Measurements from ENCODE around the gene CUL4B. TPM values are rescaled to one million over a fixed set of nuclear protein-coding genes. Genes with fewer than 3 reads are reported as not detected.

Gene CUL4B
- total RNA-seq, 4 donors from 2014 or later: 42.2 to 60.2 (median 52.3) TPM

DNA sequence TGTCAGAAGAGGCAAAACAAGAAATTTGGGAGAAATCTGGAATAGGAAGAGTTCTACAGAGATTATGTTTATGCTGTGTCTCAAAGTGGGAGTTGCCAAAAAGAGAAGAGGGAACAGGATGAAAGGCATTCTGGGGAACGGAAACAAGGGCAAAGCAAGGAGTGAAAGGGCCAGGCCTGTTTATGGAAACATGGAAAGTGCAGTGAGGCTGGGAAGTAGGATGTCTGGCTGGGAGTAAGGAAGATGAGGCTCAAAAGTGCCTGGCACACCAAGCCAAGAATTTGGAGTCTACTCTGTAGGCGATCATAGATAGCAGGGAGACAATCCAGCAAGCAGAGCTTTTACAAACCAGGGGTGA lies 1.8 kb upstream of the CUL4B start:
- Histone ChIP-seq H3K4me1 (peaks cover 0 to 28% (median 0%) of the 10 kb centered on the region in 3 donors), H3K27me3 (no peaks in the 10 kb centered on the region), H3K9me3 (no peaks in the 10 kb centered on the region), H3K4me3 (peak overlapping the region in 1 of 2 donors; percentile 68), H3K27ac (peak overlapping the region; percentile 90 to 97 (median 96)), H3K36me3 (no peaks in the 10 kb centered on the region)
- no peak for ATAC-seq
- 0 to 79% methylated on average over 1 to 2 of the region's 2 CpGs for WGBS, 2 donors (ENCODE audit: low coverage in 1 of 2)
- TF ChIP-seq POLR2AphosphoS5 (IDR thresholded peaks at IDR 0.05): no peak
- TF ChIP-seq POLR2A (IDR thresholded peaks at IDR 0.05): no peak
- no peak for TF ChIP-seq EP300 (IDR thresholded peaks at IDR 0.05)
- TF ChIP-seq, protein P1, sequence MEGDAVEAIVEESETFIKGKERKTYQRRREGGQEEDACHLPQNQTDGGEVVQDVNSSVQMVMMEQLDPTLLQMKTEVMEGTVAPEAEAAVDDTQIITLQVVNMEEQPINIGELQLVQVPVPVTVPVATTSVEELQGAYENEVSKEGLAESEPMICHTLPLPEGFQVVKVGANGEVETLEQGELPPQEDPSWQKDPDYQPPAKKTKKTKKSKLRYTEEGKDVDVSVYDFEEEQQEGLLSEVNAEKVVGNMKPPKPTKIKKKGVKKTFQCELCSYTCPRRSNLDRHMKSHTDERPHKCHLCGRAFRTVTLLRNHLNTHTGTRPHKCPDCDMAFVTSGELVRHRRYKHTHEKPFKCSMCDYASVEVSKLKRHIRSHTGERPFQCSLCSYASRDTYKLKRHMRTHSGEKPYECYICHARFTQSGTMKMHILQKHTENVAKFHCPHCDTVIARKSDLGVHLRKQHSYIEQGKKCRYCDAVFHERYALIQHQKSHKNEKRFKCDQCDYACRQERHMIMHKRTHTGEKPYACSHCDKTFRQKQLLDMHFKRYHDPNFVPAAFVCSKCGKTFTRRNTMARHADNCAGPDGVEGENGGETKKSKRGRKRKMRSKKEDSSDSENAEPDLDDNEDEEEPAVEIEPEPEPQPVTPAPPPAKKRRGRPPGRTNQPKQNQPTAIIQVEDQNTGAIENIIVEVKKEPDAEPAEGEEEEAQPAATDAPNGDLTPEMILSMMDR (IDR thresholded peaks at IDR 0.05): no peak

DNA sequence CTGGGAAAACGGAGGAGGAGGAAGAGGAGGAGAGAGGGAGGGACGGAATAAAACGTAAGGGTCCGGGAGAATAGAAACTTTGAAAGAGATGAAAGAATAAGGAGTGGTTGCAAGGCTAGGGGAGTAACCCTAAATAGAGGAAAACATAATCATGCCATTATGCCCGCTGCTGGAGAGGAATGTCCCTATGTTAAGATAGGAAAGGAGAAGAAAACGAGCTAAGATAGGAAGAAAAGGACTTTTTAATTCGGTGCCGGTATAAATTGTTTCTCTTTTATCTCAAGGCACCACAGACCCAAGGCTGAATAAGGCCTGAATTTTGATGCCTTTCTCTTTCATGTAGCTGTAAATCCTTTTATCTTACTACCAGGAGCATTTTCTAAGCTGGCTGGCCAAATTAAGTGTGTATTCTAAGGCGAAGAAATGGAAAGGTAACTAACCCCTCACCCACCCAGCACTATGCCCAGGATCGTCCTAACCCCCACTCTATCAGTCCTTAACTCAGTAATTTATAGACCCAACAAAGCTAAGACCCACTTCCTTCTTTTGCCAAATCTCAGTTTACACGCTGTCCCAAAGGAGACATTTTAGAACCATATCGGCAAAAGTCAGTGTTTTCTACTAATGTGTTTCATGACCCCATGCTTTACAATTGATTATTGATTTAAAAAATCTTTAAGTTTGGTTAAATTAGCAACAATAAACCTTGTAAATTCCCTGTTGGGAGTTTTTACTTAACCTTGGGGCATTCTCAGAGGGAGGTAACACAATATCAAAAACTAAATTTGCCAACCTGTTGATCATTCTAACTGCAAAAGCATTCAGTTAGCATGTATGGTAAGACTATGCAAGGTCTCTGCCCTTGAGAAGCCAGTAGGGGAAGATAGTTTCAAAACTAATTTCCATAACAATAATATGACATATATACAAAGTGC lies 1.1 kb upstream of the CUL4B start:
- no peaks in the 10 kb centered on the region for H3K36me3 ChIP-seq
- H3K4me1 ChIP-seq: peaks cover 0 to 34% (median 0%) of the 10 kb centered on the region in 3 donors
- TF ChIP-seq POLR2AphosphoS5 (IDR thresholded peaks at IDR 0.05): peak; percentile 5
- TF ChIP-seq POLR2A (IDR thresholded peaks at IDR 0.05): no peak
- no peaks in the 10 kb centered on the region for H3K27me3 ChIP-seq
- 1 to 47% methylated on average over 10 to 12 of the region's 12 CpGs for WGBS, 2 donors (ENCODE audit: low coverage in 1 of 2)
- ATAC-seq: no peak
- no peaks in the 10 kb centered on the region for H3K9me3 ChIP-seq
- H3K4me3 ChIP-seq: peak overlapping the region; percentile 51 to 68
- H3K27ac ChIP-seq: peak overlapping the region; percentile 90 to 97 (median 96)

DNA sequence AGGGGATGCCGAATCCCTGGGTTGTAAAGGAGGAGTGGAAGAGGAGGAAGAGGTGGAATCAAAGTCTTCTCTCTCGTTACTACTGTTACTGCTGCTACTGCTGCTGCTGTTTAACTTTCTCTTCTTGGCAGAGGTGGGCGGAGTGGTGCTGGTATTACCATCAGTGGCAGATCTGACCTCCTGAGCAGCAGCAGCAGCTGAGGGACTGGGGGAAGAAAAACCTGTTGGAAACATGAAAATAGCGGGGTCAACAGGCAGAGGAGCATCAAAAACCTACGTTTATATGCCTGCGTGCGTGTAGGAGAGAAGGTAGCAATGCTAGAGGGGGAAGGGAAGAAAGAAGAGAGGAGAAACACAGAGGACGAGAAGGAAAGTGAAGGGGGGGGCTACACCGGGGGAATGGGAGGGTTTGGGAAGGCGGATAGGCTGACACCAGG lies 339 bp downstream of the CUL4B start:
- 0 to 21% methylated on average over 3 to 6 of the region's 10 CpGs for WGBS, 2 donors (ENCODE audit: low coverage in 1 of 2)
- Histone ChIP-seq H3K36me3 (peaks cover 0 to 5% of the 10 kb centered on the region in 2 donors), H3K9me3 (no peaks in the 10 kb centered on the region), H3K27ac (peak overlapping the region; percentile 90 to 97 (median 96)), H3K4me3 (peak overlapping the region; percentile 51 to 68), H3K4me1 (peaks cover 0 to 34% (median 0%) of the 10 kb centered on the region in 3 donors), H3K27me3 (no peaks in the 10 kb centered on the region)
- no peak for TF ChIP-seq POLR2AphosphoS5 (IDR thresholded peaks at IDR 0.05)
- TF ChIP-seq POLR2A (IDR thresholded peaks at IDR 0.05): no peak
- TF ChIP-seq, protein P1 (IDR thresholded peaks at IDR 0.05): no peak
- ATAC-seq: no peak

DNA sequence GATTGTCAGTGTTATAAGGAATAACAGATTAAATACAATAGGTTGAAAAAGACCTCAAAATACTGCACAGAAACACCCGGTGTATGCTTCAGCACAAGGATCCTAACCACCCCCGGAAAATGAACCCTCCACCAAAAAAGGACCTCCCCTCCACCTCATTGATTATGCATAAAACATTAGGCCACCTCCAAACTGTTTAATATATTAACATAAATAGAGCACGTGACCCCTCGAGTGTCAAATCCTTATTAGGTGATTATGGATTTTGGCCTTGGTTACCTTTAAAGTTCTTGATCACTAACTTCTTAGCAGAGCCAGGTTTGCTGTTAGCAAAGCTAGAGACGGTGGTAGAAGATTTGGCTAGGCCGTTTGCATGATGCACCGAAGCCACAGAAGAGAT lies 958 bp downstream of the CUL4B start:
- H3K27me3 ChIP-seq: no peaks in the 10 kb centered on the region
- peaks cover 0 to 5% of the 10 kb centered on the region in 2 donors for H3K36me3 ChIP-seq
- no peak for ATAC-seq
- H3K27ac ChIP-seq: peak overlapping the region; percentile 90 to 97 (median 96)
- WGBS, 2 donors (ENCODE audit: low coverage in 1 of 2): 0 to 37% methylated on average over 4 of the region's 7 CpGs
- H3K9me3 ChIP-seq: no peaks in the 10 kb centered on the region
- peak overlapping the region; percentile 51 to 68 for H3K4me3 ChIP-seq
- peaks cover 0 to 39% (median 0%) of the 10 kb centered on the region in 3 donors for H3K4me1 ChIP-seq
- TF ChIP-seq EP300 (IDR thresholded peaks at IDR 0.05) (no peak), POLR2AphosphoS5 (IDR thresholded peaks at IDR 0.05) (no peak), POLR2A (IDR thresholded peaks at IDR 0.05) (no peak)
- TF ChIP-seq, protein P1 (IDR thresholded peaks at IDR 0.05): no peak

DNA sequence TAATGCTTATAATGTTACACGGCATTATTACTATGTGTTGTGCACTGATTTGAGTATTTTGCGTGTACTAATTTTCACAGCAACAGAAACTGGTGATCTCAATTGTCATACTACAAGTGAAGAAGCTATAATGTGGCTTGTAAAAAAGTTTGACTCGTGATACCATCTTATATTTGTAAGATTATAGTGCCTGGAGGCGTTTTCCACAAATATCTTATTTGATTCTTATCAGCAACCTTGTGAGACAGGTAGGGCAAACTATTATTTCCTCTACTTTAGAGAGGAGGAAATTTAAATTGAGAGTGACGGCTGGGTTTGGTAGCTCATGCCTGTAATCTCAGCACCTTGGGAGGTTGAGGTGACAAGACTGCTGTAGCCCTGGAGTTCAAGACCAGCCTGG lies 4.5 kb downstream of the CUL4B start:
- H3K36me3 ChIP-seq: peaks cover 0 to 5% of the 10 kb centered on the region in 2 donors
- TF ChIP-seq POLR2AphosphoS5 (IDR thresholded peaks at IDR 0.05) (no peak), EP300 (IDR thresholded peaks at IDR 0.05) (no peak), POLR2A (IDR thresholded peaks at IDR 0.05) (no peak)
- TF ChIP-seq, protein P1 (IDR thresholded peaks at IDR 0.05): no peak
- peaks cover 0 to 31% (median 0%) of the 10 kb centered on the region in 3 donors for H3K4me1 ChIP-seq
- WGBS, 2 donors (ENCODE audit: low coverage in 1 of 2): 85 to 93% methylated on average over 4 to 5 of the region's 5 CpGs
- H3K27ac ChIP-seq: no peak overlapping the region
- no peaks in the 10 kb centered on the region for H3K9me3 ChIP-seq
- no peak overlapping the region for H3K4me3 ChIP-seq
- no peak for ATAC-seq
- no peaks in the 10 kb centered on the region for H3K27me3 ChIP-seq
